SK-N-SH (cell line): ENCODE results near the gene PLPPR2.
A peak's percentile ranks its signal among the peaks of the same experiment; 100 is the strongest.

Experiments
- CTCF ChIP-seq: fragments of 200-600 bp; sonication (generic); IDR thresholded peaks from 2 replicates; pipeline ENCODE4 v1.6.1; 2017; ENCODE audit warnings: antibody characterized with exemption, mild to moderate bottlenecking, moderate library complexity
- EZH2phosphoT487 ChIP-seq: fragments of 200-600 bp; sonication (generic); IDR thresholded peaks from 2 replicates; pipeline ENCODE4 v1.6.1; 2017; ENCODE audit warnings: low read depth, mixed run types, mild to moderate bottlenecking, antibody characterized with exemption, moderate library complexity, borderline replicate concordance
- GABPA ChIP-seq: IDR thresholded peaks from 2 replicates; pipeline ENCODE4 v1.4.0; 2012; ENCODE audit warnings: low read depth, mild to moderate bottlenecking
- IRF3 ChIP-seq: fragments of 150-350 bp; IDR thresholded peaks from 2 replicates; pipeline ENCODE4 v1.6.1; 2016; ENCODE audit warnings: mild to moderate bottlenecking, low read depth, low read length
- JUND ChIP-seq: IDR thresholded peaks from 2 replicates; pipeline ENCODE4 v1.4.0; 2012
- MAX ChIP-seq: IDR thresholded peaks from 2 replicates; pipeline ENCODE4 v1.4.0; 2012; ENCODE audit warnings: low read depth
- POLR2AphosphoS5 ChIP-seq: IDR thresholded peaks from 2 replicates; pipeline ENCODE4 v1.6.1; 2012; ENCODE audit warnings: low read depth, low read length
- REST ChIP-seq: IDR thresholded peaks from 2 replicates; pipeline ENCODE4 v1.6.1; 2012; ENCODE audit warnings: mild to moderate bottlenecking, low read depth, low read length, moderate library complexity
- SIN3A ChIP-seq: IDR thresholded peaks from 2 replicates; pipeline ENCODE4 v1.6.1; 2012; ENCODE audit warnings: low read depth, mild to moderate bottlenecking, low read length, moderate library complexity, borderline replicate concordance
- SMC3 ChIP-seq: IDR thresholded peaks from 2 replicates; pipeline ENCODE4 v1.6.1; 2012; ENCODE audit warnings: low read depth, low read length, improper control_type of control experiment
- TCF12 ChIP-seq: IDR thresholded peaks from 2 replicates; pipeline ENCODE4 v1.4.0; 2012

GRCh38 chr19:11361037-11361770 lies 6.0 kb downstream of the PLPPR2 start:
- no peak for TF ChIP-seq SIN3A
- TF ChIP-seq CTCF, result no peak
- TF ChIP-seq TCF12, result no peak
- TF ChIP-seq JUND, result no peak
- TF ChIP-seq GABPA, result no peak
- peak; percentile 50; the same call in 1 of the 2 replicates for TF ChIP-seq REST
- TF ChIP-seq SMC3, result no peak
- no peak for TF ChIP-seq POLR2AphosphoS5
- TF ChIP-seq MAX, result no peak
- TF ChIP-seq IRF3, result no peak
- TF ChIP-seq EZH2phosphoT487, result no peak
